HG03103 (cell line): ENCODE results near the gene ZNF496.
"Not testable (repeated sequence)": the region's sequence is repeated elsewhere in the genome, so short reads cannot be mapped to it uniquely, and the experiment has no call there.

Experiments
- ATAC-seq: cut with Tn5 transposase; IDR thresholded peaks from one replicate; pipeline ENCODE4 v1.9.1; 2021; ENCODE audit warnings: low read depth; ENCODE audit not compliant: unreplicated experiment

Gene ZNF496

GRCh38 chr1:247331525-247332214, at the start of gene ZNF496:
TSS of gene ZNF496 (minus strand) at chr1:247331867. CDS start at chr1:247329578, 2,289 bp downstream.
- peak; percentile 52 for ATAC-seq

GRCh38 chr1:247378334-247379073, 46.8 kb upstream of the ZNF496 start:
- no peak for ATAC-seq

DNA sequence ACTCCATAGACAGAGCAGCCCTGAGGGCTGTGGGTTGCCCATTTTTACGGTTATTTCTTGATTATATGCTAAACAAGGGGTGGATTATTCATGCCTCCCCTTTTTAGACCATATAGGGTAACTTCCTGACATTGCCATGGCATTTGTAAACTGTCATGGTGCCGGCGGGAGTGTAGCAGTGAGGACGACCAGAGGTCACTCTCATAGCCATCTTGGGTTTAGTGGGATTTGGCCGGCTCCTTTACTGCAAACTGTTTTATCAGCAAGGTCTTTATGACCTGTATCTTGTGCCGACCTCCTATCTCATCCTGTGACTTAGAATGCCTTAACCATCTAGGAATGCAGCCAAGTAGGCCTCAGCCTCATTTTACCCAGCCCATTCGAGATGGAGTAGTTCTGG, 46.0 kb upstream of the ZNF496 start:
- ATAC-seq: not testable (repeated sequence)

GRCh38 chr1:247376659-247377058, 45.0 kb upstream of the ZNF496 start:
- ATAC-seq: no peak

GRCh38 chr1:247375747-247376146, 44.1 kb upstream of the ZNF496 start:
- no peak for ATAC-seq

DNA sequence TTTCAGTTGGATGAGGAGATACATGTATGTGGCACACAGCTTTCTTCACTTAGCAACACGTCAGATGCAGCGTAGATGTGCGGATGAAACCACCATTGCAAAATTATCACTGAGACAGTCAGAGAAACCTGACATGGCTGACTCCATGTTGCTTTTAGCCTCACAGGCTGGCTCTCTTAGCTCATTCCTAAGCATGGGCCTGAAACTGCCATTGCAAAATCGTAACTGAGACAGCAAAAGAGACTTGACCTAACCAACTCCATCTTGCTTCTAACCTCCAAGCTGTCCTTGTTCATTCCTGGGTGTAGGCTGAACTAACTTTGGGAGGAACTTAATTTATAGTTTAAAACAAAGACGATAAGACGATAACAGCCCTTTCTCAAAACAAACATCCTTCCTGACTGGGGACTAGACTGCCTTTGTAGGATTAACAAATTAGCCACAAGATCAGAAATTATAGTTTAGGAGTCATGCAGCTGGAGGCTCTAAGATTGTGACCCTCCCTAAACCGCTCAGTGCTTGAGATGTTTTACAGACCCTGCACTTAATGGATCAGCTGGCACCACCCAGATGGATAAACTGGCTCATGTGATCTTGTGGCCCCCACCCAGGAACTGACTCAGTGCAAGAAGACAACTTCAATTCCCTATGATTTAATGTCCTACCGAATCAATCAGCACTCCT, 43.1 kb upstream of the ZNF496 start:
- not testable (repeated sequence) for ATAC-seq

DNA sequence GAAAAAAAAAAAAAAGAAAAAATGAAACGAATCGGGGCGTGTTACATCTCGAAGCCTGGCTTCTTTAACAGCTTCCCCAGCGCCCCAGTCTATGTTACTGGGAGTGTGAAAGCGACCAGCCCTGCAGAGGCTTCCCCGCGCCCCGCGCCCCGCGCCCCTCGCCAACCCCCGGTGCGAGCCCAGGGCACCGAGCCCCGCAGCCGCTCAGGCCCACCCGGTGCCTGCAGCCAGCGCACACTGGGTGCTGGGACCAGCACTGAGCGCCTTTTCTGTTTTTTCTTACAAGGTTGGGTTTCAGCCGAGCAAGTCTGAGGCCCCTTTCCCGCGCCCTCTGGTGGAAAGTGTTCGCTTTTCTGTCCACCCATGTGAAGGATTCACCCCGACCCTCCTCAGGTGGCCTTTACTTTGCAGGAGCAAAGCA, 42.1 kb upstream of the ZNF496 start:
- ATAC-seq: peak; percentile 79

DNA sequence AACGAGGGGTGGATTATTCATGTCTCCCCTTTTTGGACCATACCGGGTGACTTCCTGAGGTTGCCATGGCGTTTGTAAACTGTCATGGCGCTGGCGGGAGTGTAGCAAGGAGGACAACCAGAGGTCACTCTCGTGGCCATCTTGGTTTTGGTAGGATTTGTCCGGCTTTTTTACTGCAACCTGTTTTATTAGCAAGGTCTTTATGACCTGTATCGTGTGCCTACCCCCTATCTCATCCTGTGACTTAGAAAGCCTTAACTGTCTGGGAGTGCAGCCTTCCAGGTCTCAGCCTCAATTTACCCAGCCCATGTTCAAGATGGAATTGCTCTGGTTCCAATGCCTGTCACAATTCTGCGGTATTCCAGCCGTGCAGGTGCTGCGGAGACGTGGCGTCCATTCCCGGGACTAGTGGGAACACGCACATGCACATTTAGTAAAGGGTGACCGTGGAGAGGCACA, 40.2 kb upstream of the ZNF496 start:
- no peak for ATAC-seq

GRCh38 chr1:247370786-247371732, 39.4 kb upstream of the ZNF496 start:
- ATAC-seq: no peak

GRCh38 chr1:247368490-247369145, 37.0 kb upstream of the ZNF496 start:
- ATAC-seq: no peak

- ATAC-seq: no peak
Measured at GRCh38 chr1:247367786-247368422, 36.2 kb upstream of the ZNF496 start.

GRCh38 chr1:247366926-247367645, 35.4 kb upstream of the ZNF496 start:
- no peak for ATAC-seq

GRCh38 chr1:247366345-247366744, 34.7 kb upstream of the ZNF496 start:
- ATAC-seq: not testable (repeated sequence)

- ATAC-seq: no peak
Measured at GRCh38 chr1:247365023-247365422, 33.4 kb upstream of the ZNF496 start.

DNA sequence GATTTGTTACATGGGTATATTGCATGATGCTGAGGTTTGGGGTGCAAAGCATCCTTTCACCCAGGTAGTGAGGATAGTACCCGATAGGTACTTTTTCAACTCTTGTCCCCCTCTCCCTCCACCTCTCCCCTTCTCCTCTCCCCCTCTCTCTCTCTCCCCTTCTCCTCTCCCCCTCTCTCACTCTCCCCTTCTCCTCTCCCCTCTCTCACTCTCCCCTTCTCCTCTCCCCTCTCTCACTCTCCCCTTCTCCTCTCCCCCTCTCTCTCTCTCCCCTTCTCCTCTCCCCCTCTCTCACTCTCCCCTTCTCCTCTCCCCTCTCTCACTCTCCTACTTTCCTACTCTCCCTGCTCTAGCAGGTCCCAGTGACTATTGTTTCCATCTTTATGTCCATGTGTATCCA, 31.3 kb upstream of the ZNF496 start:
- ATAC-seq: not testable (repeated sequence)

- ATAC-seq: no peak
Measured at GRCh38 chr1:247362153-247362552, 30.5 kb upstream of the ZNF496 start.

GRCh38 chr1:247360991-247361731, 29.5 kb upstream of the ZNF496 start:
- no peak for ATAC-seq
